ENCODE data around the gene SUPT4H1.

Gene SUPT4H1

GRCh38 chr17:58325289-58325726 lies 26.7 kb downstream of the SUPT4H1 start:
- Histone ChIP-seq H3K27me3 (ENCODE audit: insufficient read depth, low read length, poor library complexity) (no peaks in the 10 kb centered on the region), H2AFZ (ENCODE audit: low read depth, low read length) (no peak overlapping the region), H4K20me1 (ENCODE audit: insufficient read depth, low read length) (peaks cover 42% of the 10 kb centered on the region), H3K79me2 (ENCODE audit: insufficient read depth, low read length) (peaks cover 12% of the 10 kb centered on the region), H3K9ac (ENCODE audit: low read depth, low read length) (no peak overlapping the region), H3K36me3 (ENCODE audit: insufficient read depth, low read length) (peaks cover 23% of the 10 kb centered on the region), H3K4me2 (ENCODE audit: insufficient read depth, low read length) (no peak overlapping the region), H3K27ac (ENCODE audit: low read length) (no peak overlapping the region), H3K9me3 (ENCODE audit: insufficient read depth, low read length, severe bottlenecking) (no peaks in the 10 kb centered on the region), H3K4me3 (ENCODE audit: low read depth in 1 of 2, low read length in 2 of 2) (no peak overlapping the region), H3K4me1 (ENCODE audit: insufficient read depth, low read length) (peaks cover 32% of the 10 kb centered on the region)
- peak; percentile 38 for DNase-seq
- ATAC-seq (ENCODE audit: insufficient read depth, low read depth), result no peak
- TF ChIP-seq, protein P1, sequence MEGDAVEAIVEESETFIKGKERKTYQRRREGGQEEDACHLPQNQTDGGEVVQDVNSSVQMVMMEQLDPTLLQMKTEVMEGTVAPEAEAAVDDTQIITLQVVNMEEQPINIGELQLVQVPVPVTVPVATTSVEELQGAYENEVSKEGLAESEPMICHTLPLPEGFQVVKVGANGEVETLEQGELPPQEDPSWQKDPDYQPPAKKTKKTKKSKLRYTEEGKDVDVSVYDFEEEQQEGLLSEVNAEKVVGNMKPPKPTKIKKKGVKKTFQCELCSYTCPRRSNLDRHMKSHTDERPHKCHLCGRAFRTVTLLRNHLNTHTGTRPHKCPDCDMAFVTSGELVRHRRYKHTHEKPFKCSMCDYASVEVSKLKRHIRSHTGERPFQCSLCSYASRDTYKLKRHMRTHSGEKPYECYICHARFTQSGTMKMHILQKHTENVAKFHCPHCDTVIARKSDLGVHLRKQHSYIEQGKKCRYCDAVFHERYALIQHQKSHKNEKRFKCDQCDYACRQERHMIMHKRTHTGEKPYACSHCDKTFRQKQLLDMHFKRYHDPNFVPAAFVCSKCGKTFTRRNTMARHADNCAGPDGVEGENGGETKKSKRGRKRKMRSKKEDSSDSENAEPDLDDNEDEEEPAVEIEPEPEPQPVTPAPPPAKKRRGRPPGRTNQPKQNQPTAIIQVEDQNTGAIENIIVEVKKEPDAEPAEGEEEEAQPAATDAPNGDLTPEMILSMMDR (IDR thresholded peaks at IDR 0.05; ENCODE audit: borderline replicate concordance, extremely low read depth, low read length, poor library complexity, severe bottlenecking), result no peak
- TF ChIP-seq EZH2 (IDR thresholded peaks at IDR 0.05; ENCODE audit: borderline replicate concordance, low read depth, low read length, severe bottlenecking), result no peak

GRCh38 chr17:58324409-58325288 lies 27.4 kb downstream of the SUPT4H1 start:
- DNase-seq, result peak; percentile 25
- Histone ChIP-seq H3K4me2 (ENCODE audit: insufficient read depth, low read length) (no peak overlapping the region), H3K4me3 (ENCODE audit: low read depth in 1 of 2, low read length in 2 of 2) (no peak overlapping the region)

DNA sequence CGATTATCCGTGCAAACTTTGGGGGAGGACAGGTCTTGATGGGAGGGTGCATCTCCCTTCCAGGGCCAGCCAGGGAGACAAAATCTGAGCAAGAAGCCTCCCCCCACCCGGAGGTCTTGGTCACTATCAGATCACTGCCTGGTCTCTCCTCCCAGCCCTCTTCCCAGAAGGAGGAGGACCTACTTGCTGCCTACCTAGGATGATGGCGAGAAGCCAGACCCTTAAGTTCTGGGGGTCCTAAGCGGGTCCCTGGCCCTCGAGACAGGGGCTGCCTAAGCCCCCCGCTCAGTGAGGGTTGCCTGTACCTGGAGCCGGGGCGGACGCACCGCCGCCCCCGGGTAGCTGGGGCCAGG lies 28.0 kb downstream of the SUPT4H1 start:
- no peak for TF ChIP-seq EZH2 (IDR thresholded peaks at IDR 0.05; ENCODE audit: borderline replicate concordance, low read depth, low read length, severe bottlenecking)
- TF ChIP-seq, protein P1 (IDR thresholded peaks at IDR 0.05; ENCODE audit: borderline replicate concordance, extremely low read depth, low read length, poor library complexity, severe bottlenecking), result no peak
- H3K9ac ChIP-seq (ENCODE audit: low read depth, low read length), result no peak overlapping the region
- no peaks in the 10 kb centered on the region for H3K79me2 ChIP-seq (ENCODE audit: insufficient read depth, low read length)
- H3K4me1 ChIP-seq (ENCODE audit: insufficient read depth, low read length), result peaks cover 23% of the 10 kb centered on the region
- H4K20me1 ChIP-seq (ENCODE audit: insufficient read depth, low read length), result peaks cover 33% of the 10 kb centered on the region
- no peaks in the 10 kb centered on the region for H3K27me3 ChIP-seq (ENCODE audit: insufficient read depth, low read length, poor library complexity)
- ATAC-seq (ENCODE audit: insufficient read depth, low read depth), result no peak
- no peak overlapping the region for H3K4me2 ChIP-seq (ENCODE audit: insufficient read depth, low read length)
- H3K36me3 ChIP-seq (ENCODE audit: insufficient read depth, low read length), result peaks cover 13% of the 10 kb centered on the region
- no peak for DNase-seq
- no peaks in the 10 kb centered on the region for H3K9me3 ChIP-seq (ENCODE audit: insufficient read depth, low read length, severe bottlenecking)
- no peak overlapping the region for H3K27ac ChIP-seq (ENCODE audit: low read length)
- H2AFZ ChIP-seq (ENCODE audit: low read depth, low read length), result no peak overlapping the region
- H3K4me3 ChIP-seq (ENCODE audit: low read depth in 1 of 2, low read length in 2 of 2), result no peak overlapping the region

More at GRCh38 chr17:58324409-58325288, 27.4 kb downstream of the SUPT4H1 start:
- Histone ChIP-seq H3K79me2 (ENCODE audit: insufficient read depth, low read length) (peaks cover 6% of the 10 kb centered on the region), H4K20me1 (ENCODE audit: insufficient read depth, low read length) (peaks cover 36% of the 10 kb centered on the region), H3K9ac (ENCODE audit: low read depth, low read length) (no peak overlapping the region), H2AFZ (ENCODE audit: low read depth, low read length) (no peak overlapping the region), H3K27ac (ENCODE audit: low read length) (no peak overlapping the region), H3K27me3 (ENCODE audit: insufficient read depth, low read length, poor library complexity) (no peaks in the 10 kb centered on the region), H3K9me3 (ENCODE audit: insufficient read depth, low read length, severe bottlenecking) (no peaks in the 10 kb centered on the region), H3K36me3 (ENCODE audit: insufficient read depth, low read length) (peaks cover 16% of the 10 kb centered on the region), H3K4me1 (ENCODE audit: insufficient read depth, low read length) (peaks cover 29% of the 10 kb centered on the region)
- no peak for ATAC-seq (ENCODE audit: insufficient read depth, low read depth)
- TF ChIP-seq EZH2 (IDR thresholded peaks at IDR 0.05; ENCODE audit: borderline replicate concordance, low read depth, low read length, severe bottlenecking), result no peak
- TF ChIP-seq, protein P1 (IDR thresholded peaks at IDR 0.05; ENCODE audit: borderline replicate concordance, extremely low read depth, low read length, poor library complexity, severe bottlenecking), result no peak
